Amniotic stem cell (primary cell): ENCODE data around the gene EML3.
"Not testable (repeated sequence)": the region's sequence is repeated elsewhere in the genome, so short reads cannot be mapped to it uniquely, and the experiment has no call there.

Experiments used
- DNase-seq: peaks from one replicate; lab custom pipeline; 2025; lab: John Stamatoyannopoulos, UW

Gene EML3

DNA sequence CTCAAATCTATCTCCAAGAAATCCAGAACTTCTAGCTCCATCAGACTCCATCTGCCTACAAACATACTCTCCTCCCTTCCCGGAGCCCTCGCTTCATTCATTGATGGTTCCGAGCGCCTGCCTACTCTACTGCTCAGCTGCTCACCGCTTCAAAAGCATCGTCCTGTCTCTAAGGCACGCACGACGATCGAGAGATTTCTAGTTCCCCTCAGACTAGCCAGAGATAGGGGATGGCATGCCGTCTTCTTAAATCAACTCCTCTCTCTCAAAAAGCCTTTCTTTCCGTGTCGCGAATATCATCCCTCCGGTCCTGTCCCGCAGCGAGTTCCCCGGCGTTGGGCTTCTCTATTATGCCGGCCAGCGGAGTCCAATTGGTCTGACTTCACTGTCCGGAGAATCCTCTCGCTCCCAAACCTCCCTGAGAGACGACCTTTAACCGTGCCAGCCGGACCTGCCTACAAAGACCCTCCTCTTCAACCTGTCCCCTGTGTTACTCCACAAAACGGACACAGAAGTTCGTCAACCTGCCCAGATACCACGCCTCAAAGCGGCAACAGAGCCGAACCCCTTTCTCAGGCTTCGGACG lies 39.5 kb downstream of the EML3 start:
- DNase-seq = no peak

GRCh38 chr11:62572431-62572830 lies 40.1 kb downstream of the EML3 start:
- no peak for DNase-seq

DNA sequence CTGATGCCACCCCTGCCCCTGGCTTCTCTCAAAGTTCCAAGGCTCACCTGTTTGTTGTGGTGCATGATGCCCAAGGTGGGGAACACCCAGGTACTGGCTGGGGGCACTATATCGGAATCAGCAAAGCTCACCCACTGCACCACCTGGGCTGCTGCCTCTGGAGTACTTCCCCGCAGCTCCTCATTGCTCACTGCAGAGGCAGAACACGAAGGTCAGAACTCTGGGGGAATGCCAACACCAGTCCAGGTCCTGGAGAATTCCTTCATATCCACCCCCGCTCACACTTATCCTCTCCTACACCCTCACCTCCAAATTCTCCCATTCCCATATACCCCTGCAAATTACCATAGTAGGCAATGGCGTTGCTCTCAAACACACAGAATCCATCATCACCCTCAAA lies 41.1 kb downstream of the EML3 start:
- DNase-seq = not testable (repeated sequence)

DNA sequence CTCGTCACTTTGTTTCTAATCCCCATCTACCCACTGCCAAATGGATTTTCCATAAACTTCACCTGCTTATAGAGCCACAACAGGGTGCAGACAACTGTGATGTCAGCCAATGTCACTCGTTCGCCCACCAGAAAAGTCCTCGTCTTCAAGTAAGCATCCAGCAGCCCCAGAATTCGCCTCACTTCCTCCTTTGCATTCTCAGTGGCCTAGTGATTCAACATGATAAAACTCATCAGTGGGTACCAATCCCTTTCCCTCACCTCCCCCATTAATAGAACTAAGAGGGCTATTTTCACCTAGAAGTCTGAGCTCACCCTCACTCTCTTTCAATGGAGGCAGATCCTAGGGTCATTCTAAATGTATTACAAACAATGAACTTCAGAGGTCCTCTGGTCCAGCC lies 41.7 kb downstream of the EML3 start:
- DNase-seq = not testable (repeated sequence)

DNA sequence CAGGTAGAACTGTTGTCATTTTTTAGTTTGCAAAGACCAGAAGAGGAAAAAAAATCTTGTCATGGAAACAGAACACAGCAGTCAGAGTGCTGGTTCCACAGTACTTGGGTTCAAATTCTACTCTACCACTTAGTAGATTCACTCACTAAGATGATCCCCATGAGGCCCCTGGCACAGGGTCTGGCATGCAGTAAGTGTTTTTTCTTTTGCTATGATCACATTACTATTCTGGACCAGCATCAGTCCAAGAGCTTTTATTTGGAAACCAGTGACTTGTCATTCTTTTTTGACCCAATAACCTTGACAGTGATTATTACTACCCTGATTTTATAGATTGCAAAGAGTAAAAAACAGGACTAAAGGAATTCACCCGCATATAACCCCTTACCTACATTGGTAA lies 43.0 kb downstream of the EML3 start:
- DNase-seq = no peak

DNA sequence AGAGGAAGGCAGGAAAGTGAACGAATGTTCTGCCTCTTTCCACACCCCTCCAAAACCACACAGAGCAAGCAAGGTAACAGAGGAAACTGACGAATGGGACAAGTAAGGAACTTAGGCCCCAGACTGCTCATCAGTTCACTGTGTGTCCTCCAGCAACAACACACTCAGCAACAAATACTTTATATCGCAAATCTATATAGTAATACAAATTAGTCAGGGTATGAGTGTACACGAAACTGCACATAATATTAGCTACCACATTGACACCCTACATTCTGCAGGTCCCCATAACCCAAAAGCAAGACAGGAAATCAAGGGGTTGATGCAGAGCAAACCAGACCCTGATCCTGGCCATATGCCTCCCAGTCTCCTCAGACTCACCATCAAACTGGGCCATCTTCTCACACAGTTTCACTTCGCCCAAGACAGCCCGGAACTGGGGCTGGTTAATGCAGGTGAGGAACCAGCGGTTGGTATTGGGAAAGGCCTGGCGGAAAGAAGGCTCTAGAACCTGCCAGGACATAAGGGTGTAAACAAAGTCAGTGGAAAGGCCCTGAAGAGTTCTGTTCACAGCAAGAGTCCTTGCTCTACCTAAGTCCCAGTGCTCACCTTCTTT lies 45.4 kb downstream of the EML3 start:
- no peak for DNase-seq

GRCh38 chr11:62566247-62566646 lies 46.3 kb downstream of the EML3 start:
- no peak for DNase-seq

GRCh38 chr11:62565100-62565802 lies 47.3 kb downstream of the EML3 start:
- DNase-seq = no peak

GRCh38 chr11:62561677-62562230 lies 50.8 kb downstream of the EML3 start:
- DNase-seq = not testable (repeated sequence)

GRCh38 chr11:62560566-62561103 lies 51.9 kb downstream of the EML3 start:
- DNase-seq = peak; percentile 94

GRCh38 chr11:62559626-62560025 lies 52.9 kb downstream of the EML3 start:
- DNase-seq = not testable (repeated sequence)

GRCh38 chr11:62559204-62559603 lies 53.4 kb downstream of the EML3 start:
- no peak for DNase-seq

DNA sequence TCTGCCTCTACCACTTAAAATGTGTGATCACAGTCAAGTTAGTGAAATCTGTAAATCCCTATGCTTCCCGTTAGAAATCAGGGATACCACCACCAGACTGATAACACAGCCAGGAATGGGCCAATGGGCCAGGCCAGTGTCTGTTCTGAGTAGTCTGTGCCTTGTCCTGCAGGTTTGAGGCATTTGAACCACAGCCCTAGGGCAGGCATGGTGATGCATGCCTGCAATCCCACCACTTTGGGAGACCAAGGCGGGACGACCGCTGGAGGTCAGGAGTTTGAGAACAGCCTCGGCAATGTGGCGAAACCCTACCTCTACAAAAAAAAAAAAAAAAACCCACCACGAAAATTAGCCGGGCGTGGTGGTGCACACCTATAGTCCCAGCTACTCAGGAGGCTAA lies 53.9 kb downstream of the EML3 start:
- no peak for DNase-seq

GRCh38 chr11:62556875-62557631 lies 55.5 kb downstream of the EML3 start:
- no peak for DNase-seq

- DNase-seq = peak; percentile 94
Observed at GRCh38 chr11:62556108-62556874, 56.3 kb downstream of the EML3 start.

DNA sequence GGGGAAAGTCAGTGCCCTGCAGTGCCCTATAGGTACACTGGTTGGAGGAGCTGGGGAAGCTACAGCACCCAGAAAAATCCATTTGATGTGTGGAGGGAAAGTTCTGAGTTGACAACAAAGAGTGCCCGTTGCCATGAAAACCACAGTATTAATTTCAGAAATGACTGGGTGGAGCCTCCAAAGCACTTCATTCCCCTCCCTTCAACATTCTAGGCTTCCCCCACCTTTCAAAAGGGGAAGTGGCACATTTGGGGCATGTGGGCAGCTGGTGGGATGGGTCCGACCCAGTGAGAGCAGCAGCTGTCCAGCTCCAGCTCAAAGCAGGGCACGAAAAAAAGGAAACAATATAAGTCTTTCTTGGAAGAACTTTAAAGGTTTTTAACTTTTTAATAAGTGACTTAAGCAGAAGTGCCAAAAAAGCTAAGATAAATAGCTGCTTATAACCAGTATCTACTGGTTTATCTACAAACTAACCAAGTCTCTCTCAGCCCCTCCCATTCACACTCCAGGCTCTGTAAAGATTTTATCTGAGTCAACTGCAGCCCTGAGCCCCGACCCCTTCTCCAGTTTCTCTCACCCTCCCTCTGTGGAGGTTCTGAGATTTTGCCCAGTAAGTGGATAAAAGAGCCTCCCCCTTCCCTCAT lies 57.0 kb downstream of the EML3 start:
- DNase-seq = no peak

- DNase-seq = no peak
Observed at GRCh38 chr11:62554387-62555167, 58.0 kb downstream of the EML3 start.

- peak; percentile 80 for DNase-seq
Observed at GRCh38 chr11:62553839-62554361, 58.7 kb downstream of the EML3 start.

- peak; percentile 89 for DNase-seq
Observed at GRCh38 chr11:62553080-62553838, 59.3 kb downstream of the EML3 start.
